Hippocampal formation (tissue), 2 donors: ENCODE measurements around the gene HPSE2.
A peak's percentile ranks its signal among the peaks of the same experiment; 100 is the strongest.

Source experiments
- DNase-seq, 2 donors: peaks; one replicate each; lab custom pipeline; 2025; lab: John Stamatoyannopoulos, UW

The HPSE2 gene

GRCh38 chr10:98489561-98490481 lies 745.8 kb downstream of the HPSE2 start:
- DNase-seq, result no peak

DNA sequence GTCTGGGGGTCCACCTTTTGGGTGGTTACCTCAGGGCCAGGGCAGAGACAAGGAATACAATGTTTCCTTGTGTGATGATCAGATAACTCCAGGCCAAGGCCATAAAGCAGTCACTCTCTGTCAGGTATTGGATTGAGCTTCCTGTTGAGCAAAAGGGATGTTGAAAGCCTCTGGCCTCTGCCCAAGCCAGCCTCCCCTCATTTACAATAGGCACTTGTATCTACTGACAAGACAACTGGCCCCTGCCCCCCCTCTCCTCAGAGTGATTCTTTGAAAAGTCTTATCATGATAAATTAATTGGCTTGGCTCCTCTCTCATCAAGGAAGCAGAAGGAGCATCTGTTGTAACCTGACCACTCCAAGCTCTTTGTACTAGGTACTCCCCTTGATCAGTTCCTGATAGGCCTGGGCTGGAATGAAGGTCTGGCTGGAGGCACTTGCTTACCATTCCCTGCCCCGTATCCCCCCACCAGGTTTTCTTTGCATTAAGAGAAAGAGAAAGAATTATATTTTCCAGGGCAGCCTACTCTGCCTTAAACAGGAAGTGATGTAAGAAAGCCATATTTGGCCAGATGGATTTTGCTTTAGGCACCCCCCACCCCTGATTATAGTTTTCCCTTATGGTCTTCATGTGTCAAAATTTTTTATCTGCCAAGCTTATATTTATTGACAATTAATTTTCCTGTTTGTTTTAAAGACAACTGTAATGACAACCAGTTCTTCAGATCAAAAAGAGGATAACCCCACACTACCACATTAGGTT lies 746.8 kb downstream of the HPSE2 start:
- DNase-seq, result no peak

DNA sequence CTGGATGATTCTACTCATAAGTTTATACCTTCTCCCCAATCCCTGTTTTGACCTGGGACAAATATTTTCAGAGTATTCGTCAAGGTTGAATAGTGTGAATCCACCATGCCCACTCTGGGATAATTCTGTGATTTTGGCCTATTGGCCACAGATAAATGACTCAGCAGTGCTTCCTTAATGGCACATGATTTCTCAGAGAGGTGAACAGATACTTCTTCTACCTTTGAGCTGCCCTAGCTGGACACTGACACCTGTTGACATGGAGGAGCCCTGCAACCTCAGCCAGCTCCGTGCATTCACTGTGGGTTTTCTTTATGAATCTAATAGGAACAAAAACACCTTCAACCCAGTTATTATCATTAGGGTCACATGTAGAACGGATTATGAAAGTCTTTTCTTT lies 748.0 kb downstream of the HPSE2 start:
- no peak for DNase-seq

DNA sequence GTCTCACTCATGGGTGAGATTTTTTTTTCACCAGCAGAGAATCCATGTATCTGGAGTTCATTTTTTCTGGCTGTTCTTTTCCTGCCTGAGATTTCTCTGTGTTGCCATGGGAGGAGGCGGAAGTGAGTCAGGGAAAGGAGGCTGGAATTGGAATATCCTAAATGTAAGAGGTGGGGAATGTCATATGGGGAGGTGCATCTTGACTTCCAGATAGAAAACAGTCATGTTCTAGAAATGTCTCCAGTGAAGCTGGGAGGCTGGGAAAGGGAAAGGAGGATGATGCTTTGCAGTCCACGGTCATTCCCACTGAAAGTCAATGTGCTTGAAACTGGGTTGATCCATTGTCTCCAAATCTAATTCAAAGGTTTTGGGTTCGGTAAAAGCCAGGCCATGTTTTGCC lies 749.2 kb downstream of the HPSE2 start:
- no peak for DNase-seq

GRCh38 chr10:98485959-98486358 lies 749.7 kb downstream of the HPSE2 start:
- DNase-seq, result no peak

DNA sequence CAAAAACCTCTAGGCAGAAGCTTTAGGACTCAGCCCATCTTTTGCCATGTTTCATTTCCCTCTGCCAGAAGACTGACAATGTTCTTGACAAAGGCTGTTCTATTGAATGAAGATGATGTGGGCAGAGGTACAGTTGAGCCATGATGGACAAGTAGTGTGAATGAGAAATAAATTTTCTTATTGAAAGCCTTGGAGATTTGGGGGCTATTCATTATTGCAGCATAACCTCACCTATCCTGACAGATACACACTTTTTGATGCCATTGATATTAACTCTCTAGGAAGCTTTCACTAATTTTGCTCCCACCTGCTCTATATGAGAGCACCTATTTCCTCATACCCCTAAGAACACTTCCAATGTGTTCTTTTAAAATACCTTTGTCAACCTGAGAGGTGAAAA lies 752.0 kb downstream of the HPSE2 start:
- DNase-seq, result no peak

GRCh38 chr10:98482096-98482495 lies 753.6 kb downstream of the HPSE2 start:
- no peak for DNase-seq

- no peak for DNase-seq
These were observed 754.2 kb downstream of the HPSE2 start for GRCh38 chr10:98481404-98481945.

DNA sequence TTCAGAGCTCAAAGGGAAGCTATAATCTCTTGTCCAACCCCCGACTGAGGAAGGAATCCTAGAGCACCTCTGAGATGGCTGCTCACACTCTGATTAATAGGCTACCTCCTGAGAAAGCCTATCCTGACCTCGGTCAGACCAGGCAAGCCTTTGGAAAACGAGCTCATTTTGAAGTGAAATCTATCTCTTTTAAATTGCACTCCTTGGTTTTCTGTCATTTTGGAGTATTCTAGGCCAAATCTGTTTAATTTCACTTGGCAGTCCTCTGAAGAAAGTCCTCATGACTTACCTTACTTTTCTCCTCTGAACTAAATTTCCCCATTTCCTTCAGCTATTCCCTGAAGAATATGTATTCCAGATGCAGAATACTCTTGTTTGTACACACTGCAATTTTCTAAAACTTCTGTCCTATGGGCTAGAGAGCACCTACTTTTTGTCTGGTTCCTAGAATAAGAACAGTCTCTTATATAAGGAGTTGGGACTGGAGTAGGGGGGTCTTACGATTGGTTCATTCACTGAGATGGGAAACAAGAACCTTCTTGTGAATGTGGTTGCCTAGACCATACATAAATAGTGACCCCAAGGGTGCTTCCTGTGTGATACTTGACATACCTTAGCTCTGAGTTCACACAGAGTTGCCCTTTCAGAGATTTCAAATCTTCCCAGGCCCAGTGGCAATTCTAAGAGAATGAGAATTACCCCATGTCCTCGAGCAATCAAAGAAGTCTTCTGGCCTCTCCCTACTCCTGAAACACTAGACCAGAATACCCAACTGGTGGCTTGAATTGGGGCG lies 757.0 kb downstream of the HPSE2 start:
- DNase-seq, result no peak

GRCh38 chr10:98477861-98478260 lies 757.8 kb downstream of the HPSE2 start:
- no peak for DNase-seq

GRCh38 chr10:98474628-98475027 lies 761.0 kb downstream of the HPSE2 start:
- no peak for DNase-seq

DNA sequence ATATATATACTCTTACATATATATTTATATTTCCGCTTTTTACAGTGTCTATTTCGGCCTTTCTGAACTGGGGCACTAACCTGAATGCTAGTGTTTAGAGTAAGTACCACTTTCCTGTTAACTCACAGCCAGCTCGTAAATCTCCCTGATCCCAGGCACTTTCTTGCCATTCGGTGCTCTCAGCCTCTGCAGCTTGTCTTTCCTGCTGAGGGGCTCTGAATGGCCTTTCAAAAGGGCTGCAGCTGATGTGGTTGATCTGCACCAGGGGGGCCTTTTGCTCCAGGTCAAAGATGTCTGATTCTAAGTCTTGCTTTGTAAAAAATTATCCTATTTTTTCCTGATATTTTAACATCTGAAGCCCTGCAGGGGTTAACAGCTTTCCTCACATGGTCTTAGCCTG lies 763.5 kb downstream of the HPSE2 start:
- DNase-seq, result no peak

DNA sequence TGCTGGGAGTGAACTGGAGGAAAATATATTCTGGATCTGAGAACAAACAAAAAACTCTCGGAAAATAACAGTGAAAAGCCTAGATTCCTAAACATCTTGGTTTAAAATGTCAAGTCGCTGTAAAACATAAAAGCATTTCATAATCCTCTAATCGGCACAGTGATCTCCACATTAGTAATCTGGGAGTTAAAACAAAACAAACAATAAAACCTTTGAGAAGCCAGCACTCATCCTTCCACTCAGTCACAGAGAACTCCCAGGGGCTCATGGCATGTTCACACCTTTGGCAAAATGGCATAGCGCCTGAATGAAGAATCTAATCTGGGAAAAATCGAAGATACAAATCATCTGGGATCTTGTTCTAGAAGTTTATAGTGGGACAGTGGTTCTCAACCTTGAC lies 764.8 kb downstream of the HPSE2 start:
- no peak for DNase-seq

DNA sequence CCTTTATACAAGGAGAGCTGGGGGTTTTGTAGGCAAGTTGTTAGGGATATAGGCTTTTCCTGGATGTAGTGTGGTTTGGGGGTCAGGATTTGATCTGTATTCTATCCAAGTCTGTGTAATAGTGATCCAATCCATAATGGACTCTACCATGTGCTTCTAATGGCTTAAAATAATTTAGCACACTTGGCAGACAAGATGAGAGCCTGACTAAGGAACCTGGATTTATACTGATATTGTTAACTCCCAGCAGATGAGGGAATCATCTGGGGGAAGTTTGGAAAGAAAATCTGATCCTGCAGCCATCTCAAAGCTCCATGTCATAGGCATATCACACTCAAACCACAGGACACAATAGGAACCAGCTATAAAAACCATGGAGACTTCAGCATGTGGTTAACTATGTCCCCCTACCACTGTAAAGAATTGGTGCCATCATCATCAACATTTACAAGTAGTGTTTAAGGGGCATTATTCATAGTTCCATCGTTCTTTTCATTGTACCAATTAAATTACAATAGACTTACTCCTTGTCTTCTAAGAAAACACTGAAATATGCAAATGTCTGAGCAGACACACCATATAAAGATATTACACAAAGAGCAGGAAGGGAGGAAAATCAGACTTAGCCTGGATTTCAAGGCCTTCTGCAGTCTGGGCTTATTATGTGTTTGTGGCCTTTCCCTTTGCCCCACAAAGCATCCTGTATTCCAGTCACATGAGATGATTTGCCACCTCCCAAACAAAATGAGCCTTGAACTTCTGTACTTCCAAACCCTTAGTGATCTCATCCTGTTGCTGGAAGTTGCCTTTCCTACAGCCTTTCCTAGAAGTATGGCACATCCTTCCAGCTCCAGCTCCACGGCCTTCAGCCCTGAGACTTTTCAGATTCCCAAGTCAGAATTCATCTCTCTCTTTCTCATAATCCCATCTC lies 766.4 kb downstream of the HPSE2 start:
- DNase-seq, result no peak

GRCh38 chr10:98467506-98468318 lies 767.9 kb downstream of the HPSE2 start:
- DNase-seq, result peak; percentile 69 to 88

DNA sequence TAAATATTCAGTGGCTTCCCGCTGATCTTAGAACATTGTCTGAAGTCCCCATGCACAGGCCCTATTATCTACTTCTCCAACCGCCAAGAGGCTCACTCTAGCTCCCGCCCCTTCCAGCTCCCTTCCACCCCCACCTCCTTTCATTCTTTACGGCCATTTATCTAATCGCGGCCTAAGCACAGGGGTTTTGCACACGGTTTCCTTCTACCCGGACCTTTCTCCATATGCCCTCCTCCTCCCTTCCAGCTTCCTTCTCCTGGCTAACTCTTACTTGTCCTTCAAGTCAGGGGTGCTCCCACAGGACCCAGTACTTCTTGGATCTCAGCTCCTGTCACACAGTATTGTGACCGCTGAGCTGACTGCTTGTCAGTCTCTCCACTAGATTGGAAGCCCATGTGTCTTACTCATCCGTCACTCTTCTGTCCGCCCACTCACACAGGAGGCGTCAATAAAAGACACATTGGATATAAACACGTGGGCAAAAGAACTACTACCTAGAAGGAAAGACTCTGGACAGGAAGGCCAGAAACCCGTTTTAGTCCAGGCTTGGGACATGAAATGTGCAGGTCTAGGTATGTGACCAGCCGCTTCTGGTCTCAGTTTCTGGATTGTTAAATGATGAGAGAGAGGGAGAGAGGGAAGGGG lies 768.7 kb downstream of the HPSE2 start:
- DNase-seq, result no peak

DNA sequence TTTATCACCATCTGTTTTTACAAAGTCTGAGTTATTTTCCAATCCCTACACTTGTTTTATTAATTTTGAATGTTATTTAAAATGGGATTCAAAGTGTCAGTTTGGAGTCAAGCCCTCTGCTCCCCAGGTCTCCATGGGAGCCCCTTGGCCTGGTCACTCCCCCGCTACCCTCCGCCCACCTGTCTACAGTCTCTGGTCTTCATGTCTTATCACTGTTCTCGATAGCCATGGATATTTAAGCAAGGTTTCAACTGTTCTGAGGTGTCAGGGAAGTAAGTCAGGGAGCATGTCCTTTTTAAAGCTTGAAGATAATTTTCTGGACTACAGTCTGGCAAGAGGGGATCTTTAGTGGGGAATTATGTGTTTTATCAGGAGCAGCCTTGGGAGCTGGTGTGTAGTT lies 769.8 kb downstream of the HPSE2 start:
- DNase-seq, result no peak

- DNase-seq, result no peak
These were observed 771.5 kb downstream of the HPSE2 start for GRCh38 chr10:98463976-98464754.

DNA sequence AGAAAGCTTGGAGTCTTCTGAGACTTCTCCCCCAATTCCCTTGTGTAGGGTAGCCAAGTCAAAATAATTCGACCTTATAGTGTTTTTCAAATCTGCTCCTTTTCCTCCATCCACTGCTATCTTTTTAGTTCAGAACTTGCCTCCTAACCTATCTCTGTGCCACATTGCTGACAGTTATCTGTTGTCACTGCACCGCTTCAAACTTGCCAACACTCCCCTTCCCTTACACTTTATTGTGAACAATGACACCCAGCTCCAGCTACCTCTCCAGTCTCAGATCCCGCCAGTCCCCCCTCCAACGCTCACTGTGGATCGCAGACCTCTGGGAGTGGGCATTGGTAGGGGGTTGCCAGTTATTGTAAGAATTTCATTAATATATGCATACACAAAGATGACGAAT lies 772.6 kb downstream of the HPSE2 start:
- DNase-seq, result no peak
